OCI-LY3 (cell line): Measurements from ENCODE around the gene RCAN2.

ENCODE experiments used
- CTCF ChIP-seq: fragments of 200-600, 300-600 bp; sonication (generic); IDR thresholded peaks from 2 replicates; pipeline ENCODE4 v1.5.1; 2014; ENCODE audit warnings: antibody characterized with exemption, low read length, low read depth
- EZH2phosphoT487 ChIP-seq: fragments of 200-600 bp; shearing (Covaris generic); IDR thresholded peaks from 2 replicates; pipeline ENCODE4 v1.6.1; 2018; ENCODE audit warnings: antibody characterized with exemption, mixed run types, low read depth

GRCh38 chr6:46421939-46422338, 69.3 kb downstream of the RCAN2 start:
- TF ChIP-seq CTCF: no peak
- no peak for TF ChIP-seq EZH2phosphoT487
